DMS153 treated with DMSO at 0.1 percent for 48 hours (cell line): ENCODE measurements around the gene PLB1.
"Not testable (repeated sequence)": the region's sequence is repeated elsewhere in the genome, so short reads cannot be mapped to it uniquely, and the experiment has no call there.

Experiments used
- DNase-seq: peaks from one replicate; lab custom pipeline; 2025; ENCODE audit not compliant: unreplicated experiment; lab: John Stamatoyannopoulos, UW

PLB1 gene

GRCh38 chr2:28530782-28531181 lies 34.9 kb downstream of the PLB1 start:
- no peak for DNase-seq

GRCh38 chr2:28532399-28532798 lies 36.5 kb downstream of the PLB1 start:
- no peak for DNase-seq

GRCh38 chr2:28533044-28533680 lies 37.3 kb downstream of the PLB1 start:
- DNase-seq, result no peak

GRCh38 chr2:28534817-28535216 lies 39.0 kb downstream of the PLB1 start:
- no peak for DNase-seq

- DNase-seq, result no peak
Measured at GRCh38 chr2:28538134-28538533, 42.3 kb downstream of the PLB1 start.

- no peak for DNase-seq
Measured at GRCh38 chr2:28538652-28539051, 42.8 kb downstream of the PLB1 start.

- no peak for DNase-seq
Measured at GRCh38 chr2:28539118-28539541, 43.3 kb downstream of the PLB1 start.

GRCh38 chr2:28543316-28544035 lies 47.6 kb downstream of the PLB1 start:
- no peak for DNase-seq

- DNase-seq, result no peak
Measured at GRCh38 chr2:28544036-28544346, 48.1 kb downstream of the PLB1 start.

- DNase-seq, result no peak
Measured at GRCh38 chr2:28544405-28544921, 48.6 kb downstream of the PLB1 start.

- no peak for DNase-seq
Measured at GRCh38 chr2:28544922-28545589, 49.2 kb downstream of the PLB1 start.

GRCh38 chr2:28545590-28546200 lies 49.8 kb downstream of the PLB1 start:
- no peak for DNase-seq

- no peak for DNase-seq
Measured at GRCh38 chr2:28546242-28546641, 50.4 kb downstream of the PLB1 start.

GRCh38 chr2:28547223-28547860 lies 51.5 kb downstream of the PLB1 start:
- no peak for DNase-seq

GRCh38 chr2:28547906-28548600 lies 52.2 kb downstream of the PLB1 start:
- no peak for DNase-seq

- DNase-seq, result not testable (repeated sequence)
Measured at GRCh38 chr2:28550345-28550744, 54.5 kb downstream of the PLB1 start.

- no peak for DNase-seq
Measured at GRCh38 chr2:28552045-28552823, 56.4 kb downstream of the PLB1 start.

- no peak for DNase-seq
Measured at GRCh38 chr2:28556303-28556702, 60.4 kb downstream of the PLB1 start.

- no peak for DNase-seq
Measured at GRCh38 chr2:28557389-28558131, 61.7 kb downstream of the PLB1 start.
